C4-2B (cell line): Measurements from ENCODE around the gene LEO1.

Source experiments
- ZFX ChIP-seq: fragments of 450-650 bp; IDR thresholded peaks from 2 replicates; pipeline ENCODE4 v1.6.1; 2017
- TF ChIP-seq, protein P1 (sequence below): fragments of 450-650 bp; conservative IDR thresholded peaks from 2 replicates; pipeline ENCODE4 v1.5.1; 2017; ENCODE audit warnings: mild to moderate bottlenecking

DNA sequence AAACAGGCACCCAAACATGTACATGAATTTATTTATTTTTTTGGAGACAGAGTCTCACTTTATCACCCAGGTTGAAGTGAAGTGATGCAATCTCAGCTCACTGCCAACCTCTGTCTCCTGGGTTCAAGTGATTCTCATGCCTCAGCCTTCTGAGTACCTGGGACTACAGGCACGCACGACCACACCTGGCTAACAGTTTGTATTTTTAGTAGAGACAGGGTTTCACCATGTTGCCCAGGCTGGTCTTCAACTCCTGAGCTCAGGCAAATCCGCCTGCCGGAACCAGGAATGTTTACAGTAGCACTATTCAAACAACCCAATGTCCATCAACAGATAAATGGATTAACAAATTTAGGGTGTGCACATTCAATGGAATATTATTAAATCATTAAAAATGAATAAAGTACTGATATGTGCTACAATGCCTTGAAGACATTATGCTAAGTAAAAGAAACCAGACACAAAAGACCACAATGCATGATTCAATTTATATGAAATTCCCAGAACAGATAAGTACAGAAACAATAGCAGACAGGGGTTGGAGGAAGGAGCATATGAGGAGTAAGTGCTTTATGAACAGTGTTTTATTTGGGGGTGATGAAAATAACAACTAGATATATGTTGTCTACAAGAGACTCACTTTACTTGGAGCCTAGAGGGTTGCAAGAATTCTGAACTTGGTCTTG, 1.3 kb downstream of the LEO1 start:
- TF ChIP-seq, protein P1, sequence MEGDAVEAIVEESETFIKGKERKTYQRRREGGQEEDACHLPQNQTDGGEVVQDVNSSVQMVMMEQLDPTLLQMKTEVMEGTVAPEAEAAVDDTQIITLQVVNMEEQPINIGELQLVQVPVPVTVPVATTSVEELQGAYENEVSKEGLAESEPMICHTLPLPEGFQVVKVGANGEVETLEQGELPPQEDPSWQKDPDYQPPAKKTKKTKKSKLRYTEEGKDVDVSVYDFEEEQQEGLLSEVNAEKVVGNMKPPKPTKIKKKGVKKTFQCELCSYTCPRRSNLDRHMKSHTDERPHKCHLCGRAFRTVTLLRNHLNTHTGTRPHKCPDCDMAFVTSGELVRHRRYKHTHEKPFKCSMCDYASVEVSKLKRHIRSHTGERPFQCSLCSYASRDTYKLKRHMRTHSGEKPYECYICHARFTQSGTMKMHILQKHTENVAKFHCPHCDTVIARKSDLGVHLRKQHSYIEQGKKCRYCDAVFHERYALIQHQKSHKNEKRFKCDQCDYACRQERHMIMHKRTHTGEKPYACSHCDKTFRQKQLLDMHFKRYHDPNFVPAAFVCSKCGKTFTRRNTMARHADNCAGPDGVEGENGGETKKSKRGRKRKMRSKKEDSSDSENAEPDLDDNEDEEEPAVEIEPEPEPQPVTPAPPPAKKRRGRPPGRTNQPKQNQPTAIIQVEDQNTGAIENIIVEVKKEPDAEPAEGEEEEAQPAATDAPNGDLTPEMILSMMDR: no peak
- TF ChIP-seq ZFX: no peak
